Ramos (cell line): ENCODE measurements around the gene RERGL.
"Not testable (repeated sequence)": the region's sequence is repeated elsewhere in the genome, so short reads cannot be mapped to it uniquely, and the experiment has no call there.

ENCODE experiments used
- in situ Hi-C: fragments of 300-500 bp; cut with MboI; formaldehyde crosslinking; loops from one replicate; pipeline ENCODE4 v1.14.3; 2022; ENCODE audit warnings: low sequenced_read_pairs; ENCODE audit not compliant: unreplicated experiment

RERGL gene, protein sequence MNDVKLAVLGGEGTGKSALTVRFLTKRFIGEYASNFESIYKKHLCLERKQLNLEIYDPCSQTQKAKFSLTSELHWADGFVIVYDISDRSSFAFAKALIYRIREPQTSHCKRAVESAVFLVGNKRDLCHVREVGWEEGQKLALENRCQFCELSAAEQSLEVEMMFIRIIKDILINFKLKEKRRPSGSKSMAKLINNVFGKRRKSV

DNA sequence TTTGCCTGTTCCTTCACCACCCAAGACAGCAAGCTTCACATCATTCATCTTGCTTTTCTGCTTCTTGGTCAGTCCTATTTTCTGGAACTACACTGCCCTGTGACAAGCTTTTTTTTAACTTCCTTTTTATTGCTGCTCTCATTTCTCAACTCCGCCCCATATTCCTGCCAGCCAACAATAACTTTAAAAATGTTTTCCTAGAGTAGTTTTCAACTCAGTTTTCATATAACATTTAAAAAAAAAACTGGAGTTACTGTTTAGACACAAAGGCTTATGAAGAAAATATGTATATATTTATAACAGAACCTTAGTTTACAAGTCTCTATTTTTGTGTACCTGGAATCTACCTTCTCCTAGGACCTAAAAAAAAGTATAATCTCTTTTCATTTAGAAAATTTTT is at the start of gene RERGL:
Gene RERGL (minus strand): TSS at position 101 of the 400 bp plus-strand sequence. CDS start 53 bp downstream, at position 48.
- in situ Hi-C loops: no loop called here

DNA sequence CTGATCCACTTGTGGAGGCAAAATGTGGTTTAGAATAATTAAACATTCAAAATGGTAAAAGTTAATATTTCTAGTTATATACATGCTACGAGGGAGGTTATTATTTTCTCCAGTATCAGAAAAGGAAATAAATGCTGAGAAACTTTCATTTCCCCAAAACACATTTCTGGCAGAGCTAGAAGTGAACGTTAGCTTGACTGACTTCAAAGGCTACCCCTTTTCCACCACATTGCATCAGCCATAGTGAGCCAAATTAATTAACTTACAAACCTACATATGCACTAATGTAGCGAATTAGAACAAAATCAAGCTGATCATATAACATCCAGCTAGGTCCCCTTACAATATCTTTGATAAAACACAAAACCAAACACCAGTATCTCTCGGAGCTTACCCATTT is 49.3 kb upstream of the RERGL start:
- in situ Hi-C loops: no loop called here

DNA sequence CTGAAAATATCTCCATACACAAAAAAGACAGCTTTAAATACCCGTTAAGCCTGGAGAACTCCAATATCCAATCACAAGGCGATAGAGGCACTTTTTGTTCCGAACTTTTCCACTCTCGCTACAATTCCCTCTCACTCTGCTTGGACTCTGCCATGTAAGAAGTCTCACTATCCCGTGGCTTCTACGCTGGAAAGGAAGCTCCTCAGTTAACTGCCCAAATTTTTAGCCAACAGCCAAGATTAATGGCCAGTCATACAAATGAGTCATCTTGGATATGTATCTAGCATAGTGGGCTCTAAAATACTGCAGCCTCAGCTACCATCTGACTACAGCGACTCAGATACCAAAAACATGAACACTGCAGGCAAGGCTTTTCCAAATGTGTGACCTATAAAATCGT is 45.5 kb upstream of the RERGL start:
- in situ Hi-C loops: no loop called here

DNA sequence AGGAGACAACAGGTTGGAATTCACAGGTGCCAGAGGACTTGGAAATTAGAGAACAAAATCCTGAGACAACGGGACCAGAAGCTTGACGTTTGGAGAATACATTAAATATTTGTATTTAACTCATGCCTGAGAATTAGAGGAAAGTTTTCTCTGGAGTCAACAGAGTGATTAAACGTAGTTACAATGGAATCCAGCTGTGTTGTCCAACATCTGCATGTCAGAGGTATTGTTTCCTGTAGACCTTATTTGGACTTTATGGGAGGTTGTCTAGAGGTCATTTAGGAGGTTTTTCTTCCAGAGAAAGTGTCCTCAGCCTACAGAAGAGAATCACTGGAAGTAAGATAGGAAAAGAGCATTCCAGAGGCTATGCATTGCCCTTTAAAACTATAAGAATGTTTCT is 45.1 kb upstream of the RERGL start:
- in situ Hi-C loops: no loop called here

DNA sequence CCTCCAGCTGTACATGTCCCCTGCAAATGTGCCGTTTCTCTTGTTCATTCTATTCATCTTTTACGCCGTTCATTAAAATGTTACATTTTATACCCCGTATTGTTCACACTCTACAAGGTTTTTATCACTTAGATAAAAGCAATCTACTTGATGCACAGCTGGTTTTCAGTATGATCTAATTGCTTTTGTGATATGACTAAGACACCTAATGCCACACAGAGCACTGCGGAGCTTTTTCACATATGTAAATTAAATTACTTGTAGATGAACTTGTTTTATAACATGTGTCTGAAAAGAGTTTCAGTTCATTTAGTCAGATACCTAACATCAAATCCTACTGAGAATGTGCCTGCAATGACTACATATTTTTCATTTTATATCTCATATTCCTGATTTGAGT is 40.9 kb upstream of the RERGL start:
- in situ Hi-C loops: no loop called here

DNA sequence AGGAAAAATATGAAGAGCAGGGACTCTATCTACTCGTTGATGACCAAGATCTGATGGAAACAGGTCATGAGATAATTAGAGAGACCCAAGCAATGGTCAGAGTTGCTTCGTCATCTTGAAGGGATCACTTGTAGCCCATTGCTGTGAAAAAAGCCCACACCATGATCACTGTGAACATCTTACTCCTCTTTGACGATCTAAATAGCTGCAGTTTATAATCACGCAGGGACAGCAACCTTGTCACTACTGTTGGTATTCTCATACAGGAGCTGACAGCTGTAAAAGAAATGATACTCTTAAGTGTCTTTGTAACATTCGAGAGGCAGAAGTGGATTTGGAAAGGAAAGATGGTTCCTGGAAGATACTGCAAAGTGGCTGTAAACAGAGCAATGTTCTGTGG is 33.7 kb upstream of the RERGL start:
- in situ Hi-C loops: no loop called here

DNA sequence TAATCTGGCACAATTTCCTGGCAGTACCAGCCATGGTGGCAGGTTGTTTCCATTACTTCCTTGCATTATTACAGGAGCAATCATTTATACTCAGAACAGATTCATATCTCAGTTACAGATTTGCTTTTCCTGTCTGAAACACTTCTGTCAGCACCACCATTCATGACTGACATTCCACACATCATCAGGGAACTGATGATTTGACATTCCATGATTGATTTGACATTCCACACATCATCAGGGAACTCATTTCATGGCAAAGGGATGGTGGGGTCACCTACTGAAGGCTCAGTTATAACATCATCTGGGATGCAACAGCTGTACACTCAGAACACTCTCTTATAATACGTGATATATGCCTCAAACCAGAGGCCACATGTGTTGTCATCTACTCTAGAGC is 30.9 kb upstream of the RERGL start:
- in situ Hi-C loops: no loop called here

DNA sequence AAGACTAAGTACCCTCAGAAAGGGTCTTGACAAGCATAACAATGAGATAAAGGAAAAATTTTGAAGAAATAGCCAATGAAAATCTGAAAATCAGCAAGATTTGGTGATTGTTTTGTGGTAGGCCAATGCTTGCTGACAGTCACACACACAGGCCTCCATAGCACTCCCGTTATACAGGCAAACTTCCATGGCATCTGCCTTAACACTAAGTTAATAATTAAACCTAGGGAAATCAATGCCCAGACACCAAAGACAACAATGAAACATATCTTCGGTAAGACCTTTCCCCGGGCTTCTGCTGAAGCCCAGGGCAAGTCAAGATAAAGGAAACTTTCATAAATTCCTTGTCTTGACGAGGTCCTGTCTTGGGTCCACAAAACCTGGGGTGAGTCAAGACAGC is 18.6 kb upstream of the RERGL start:
- in situ Hi-C loops: no loop called here

DNA sequence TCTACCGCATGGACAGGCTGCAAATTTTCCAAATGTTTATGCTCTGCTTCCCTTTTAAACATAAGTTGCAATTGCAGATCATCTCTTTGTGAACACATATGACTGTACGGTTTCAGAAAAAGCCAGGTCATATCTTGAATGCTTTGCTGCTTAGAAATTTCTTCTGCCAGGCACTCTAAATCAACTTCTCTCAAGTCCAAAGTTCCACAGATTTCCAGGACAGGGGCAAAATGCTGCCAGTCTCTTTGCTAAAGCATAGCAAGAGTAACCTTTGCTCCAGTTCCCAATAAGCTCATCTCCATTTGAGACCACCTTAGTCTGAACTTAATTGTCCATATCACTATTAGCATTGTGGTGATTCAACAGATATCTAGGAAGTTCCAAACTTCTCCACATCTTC is 13.6 kb upstream of the RERGL start:
- in situ Hi-C loops: no loop called here

DNA sequence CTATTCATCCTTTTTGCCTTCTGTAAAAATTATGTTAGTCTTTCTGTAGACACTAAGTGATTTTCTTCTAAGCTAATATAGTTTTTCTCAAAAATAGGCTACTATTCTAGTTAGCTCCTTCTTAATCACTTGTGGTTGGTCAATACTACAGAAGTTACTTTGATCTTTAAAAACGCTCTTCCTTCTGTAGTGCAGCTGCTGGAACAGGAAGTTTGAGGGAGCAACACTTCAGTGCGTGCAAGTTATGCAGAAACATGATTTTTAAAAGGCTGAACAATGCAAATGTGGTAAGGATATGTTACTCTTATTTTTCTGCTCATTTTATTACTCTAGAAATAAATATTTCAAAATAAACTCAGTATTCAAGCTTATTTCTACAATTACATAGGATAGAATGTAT is 11.1 kb upstream of the RERGL start:
- in situ Hi-C loops: no loop called here

DNA sequence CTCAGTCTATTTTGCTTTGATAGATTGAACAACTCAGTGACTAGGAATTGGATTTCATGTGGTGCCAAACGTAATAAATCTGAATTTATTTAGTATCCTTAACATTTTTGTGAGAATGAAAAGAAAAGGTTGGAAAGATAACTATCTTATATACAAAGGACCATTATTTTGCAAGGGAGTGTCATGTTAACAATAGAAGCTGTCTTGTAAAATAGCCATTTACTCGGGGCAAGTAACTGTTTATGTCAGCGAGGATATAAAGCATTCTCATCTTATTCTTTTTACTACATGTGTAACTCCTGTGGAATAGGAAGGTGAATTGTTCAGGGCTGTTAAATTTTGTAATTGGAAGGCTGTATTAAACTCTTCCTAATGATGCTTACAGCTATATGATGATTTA is 5.9 kb downstream of the RERGL start:
- in situ Hi-C loops: no loop called here

DNA sequence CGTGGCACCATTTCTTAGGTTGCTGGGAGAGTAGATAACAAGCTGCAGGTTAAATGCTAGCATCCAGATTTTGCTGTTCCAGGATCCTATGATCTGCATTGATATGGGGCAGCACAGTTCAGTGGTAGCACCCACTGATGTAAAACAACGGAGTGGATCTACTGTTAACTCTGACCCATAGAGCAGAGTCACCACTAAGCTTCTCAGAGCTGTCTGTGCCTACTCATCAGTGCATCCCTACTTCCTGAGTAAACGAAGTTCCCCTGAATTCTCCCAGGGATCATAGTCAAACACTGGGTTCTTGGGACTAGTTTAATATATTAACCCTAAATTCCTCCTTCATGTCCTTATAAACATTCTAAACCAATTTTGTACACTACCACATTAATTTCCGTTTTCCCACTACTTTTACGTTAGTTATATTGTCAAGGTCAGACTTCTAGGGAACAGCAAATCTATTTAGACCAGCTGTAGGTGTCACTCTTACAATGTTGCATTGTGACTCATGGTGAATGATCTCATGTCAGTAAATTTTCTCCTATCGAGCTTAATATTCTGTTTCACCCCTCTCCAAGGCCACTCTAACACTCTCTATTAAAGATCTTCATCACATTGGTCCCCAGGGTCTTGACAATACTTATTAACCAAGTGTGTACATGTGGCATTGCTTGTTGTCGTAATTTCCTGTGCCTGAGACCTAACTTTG is 10.3 kb downstream of the RERGL start:
- in situ Hi-C loops: no loop called here

DNA sequence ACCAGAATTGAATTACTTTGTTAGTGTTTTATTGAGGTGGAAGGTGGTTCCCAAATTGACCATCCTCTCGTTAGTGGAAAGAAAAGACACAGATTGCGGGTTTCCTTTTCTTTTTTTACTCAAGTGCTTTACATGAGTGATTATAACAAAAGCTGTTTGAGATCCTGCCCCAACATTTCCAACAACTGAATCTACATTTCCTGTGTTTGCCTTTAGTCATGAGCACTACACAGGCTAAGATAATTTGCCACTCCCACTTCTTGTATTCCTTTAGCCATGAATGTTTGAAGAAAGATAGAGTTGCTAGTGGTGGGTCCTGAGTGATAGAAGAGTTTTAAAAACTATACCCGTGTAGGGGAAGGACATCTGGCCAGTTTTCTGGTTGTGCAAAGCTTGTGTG is 16.0 kb downstream of the RERGL start:
- in situ Hi-C loops: no loop called here

DNA sequence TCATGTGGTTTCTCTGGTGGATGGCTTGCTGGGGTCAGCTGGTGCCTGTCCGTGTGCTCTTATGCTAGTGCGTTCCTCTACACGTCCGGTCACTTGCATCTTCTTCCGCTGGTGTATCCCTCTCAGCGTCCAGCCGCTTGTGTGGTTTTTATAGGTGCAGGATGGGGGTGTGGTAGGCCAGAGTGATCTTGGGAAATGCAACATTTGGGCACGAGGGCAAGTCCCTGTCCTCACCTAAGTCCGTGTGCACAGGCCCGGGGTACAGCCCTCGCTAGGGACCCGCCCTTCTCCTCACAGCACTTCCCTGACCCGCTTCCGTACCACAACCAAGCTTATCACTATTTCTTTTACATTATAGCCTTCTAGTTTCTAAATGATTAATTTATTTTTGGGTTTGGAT is 17.3 kb downstream of the RERGL start:
- in situ Hi-C loops: no loop called here

DNA sequence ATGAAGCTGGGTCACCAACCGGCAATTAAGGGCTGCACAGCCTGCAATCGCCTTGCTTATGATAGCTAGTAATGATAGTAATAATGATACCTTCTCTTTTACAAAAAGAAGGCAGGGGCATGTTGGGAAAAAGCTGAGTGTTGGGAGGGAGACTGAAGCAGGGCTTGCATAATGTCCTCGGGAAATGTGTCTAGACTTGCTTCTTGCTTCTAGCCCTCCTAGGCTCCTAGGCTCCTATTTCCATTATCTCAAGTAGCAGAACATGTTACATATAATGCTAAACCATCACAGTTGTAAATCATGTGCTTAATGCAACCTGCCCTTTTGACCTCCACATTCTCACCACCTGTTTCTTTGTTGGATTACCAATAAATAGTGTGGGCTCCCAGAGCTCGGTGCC is 18.7 kb downstream of the RERGL start:
- in situ Hi-C loops: no loop called here

DNA sequence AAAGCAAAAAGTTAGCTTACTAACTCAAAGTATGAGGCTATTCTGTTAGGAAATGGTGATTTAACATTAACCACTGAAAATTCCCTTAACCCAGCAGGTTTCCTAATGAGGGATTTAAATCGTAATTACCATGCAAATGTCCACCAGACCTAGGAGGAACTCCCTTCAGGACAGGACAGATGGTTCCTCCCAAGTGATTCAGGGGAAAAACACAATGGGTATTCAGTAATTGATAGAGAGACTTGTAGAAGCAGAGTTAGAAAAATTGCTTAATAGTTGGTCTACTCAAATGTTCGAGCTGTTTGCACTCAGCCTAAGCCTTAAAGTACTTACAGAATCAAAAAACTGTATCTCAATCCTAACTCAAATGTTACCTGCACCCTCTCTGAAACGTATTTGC is 21.6 kb downstream of the RERGL start:
- in situ Hi-C loops: no loop called here

DNA sequence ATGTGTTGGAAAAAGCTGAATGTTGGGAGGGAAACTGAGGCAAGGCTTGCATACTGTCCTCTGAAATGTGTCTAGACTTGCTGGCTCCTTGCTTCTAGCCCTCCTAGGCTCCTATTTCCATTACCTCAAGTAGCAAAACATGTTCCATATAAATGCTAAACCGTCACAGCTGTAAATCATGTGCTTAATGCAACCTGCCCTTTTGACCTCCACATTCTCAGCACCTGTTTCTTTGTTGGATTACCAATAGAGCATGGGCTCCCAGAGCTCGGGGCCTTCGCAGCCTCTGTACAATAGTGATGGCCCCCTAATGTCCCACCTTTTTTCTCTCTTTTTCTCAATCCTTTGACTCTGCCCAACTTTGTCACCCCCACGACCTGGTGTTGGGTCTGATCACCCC is 23.3 kb downstream of the RERGL start:
- in situ Hi-C loops: no loop called here

DNA sequence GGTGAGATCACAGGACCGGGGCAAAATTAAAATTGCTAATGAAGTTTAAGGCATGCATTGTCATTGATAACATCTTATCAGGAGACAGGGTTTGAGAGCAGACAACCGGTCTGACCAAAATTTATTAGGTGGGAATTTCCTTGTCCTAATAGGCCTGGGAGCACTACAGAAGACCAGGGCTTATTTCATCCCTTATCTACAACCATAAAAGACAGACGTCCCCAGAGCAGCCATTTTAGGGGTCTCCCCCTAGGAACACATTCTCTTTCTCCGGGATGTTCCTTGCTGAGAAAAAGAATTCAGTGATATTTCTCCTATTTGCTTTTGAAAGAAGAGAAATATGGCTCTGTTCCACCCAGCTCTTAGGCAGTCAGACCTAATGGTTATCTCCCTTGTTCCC is 27.1 kb downstream of the RERGL start:
- in situ Hi-C loops: not testable (repeated sequence)

DNA sequence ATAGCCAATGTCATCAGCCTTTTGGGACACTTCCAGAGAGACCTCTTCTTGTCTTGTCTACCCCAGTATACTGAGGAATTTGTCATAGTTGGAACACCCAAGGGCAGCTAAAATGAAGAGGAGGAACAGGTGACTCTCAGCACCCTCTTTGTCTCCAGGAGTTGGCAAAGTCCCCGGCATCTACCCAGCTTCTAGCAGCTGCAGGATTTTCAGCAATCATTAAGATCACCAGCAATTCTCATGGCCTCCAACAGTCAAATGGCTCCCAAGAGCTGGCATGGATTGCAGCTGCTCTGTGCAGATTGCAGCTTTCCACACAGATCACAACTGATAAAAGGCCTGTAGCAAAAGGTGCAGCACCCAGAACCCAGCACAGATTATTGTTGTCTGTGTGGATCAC is 32.9 kb downstream of the RERGL start:
- in situ Hi-C loops: no loop called here

DNA sequence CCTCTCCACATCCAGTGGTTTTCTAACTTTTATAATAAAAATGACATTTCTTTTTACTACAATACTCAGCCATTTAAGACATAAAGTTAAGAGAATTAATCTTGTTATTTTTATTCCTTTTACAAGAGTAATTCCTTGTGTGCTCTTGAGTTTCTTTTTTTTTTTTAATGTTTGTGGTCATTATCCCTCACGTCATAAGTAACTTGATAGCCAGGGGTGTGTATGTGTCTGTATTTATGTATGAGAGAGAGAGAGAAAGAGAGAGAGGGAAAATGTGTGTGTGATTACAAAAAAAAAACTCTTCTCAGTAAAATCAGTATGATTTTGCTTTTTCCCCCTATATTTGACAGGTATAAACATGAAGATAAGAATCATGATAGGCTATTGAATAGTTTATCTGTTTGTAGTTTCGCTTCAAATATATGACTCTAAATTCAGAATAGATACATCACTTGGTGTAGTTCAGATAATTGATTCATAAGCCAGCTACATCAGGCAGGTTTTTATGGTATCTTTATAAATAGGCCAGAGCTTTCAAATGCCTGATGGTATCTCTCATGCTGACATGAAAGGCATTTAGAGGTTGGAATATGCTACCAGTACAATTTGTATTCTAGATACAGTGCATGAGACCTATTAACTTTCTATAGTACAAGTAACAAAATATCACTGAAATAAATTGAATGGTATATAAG is 34.9 kb downstream of the RERGL start:
- in situ Hi-C loops: no loop called here

DNA sequence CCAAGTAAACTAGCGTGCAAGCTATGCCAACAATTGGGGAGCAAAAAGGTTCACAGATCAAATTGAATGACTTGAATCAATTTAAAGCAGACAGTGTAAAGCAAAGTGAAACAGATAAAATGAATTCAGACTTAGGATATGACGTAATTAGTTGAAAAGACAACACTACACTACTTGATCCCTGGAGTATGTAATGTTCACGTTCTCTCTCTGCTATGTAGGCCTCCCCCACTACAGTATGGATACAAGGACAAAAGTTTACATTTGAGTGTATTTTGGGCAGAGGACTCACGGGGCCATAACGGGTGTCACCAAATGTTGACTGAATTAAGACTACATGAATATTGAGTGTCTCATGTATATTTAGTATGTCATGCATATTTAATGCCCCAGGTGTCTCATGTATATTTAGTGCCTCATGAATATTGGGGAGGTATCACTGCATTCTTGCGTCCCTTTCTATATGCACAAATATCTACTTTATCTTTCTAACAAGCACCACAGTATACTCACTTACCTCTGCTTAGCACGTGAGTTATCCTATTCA is 44.5 kb downstream of the RERGL start:
- in situ Hi-C loops: no loop called here
